SK-N-SH (cell line): ENCODE measurements around the gene EIF2S2.

Experiments used
- CHD2 ChIP-seq: fragments of 150-350 bp; IDR thresholded peaks from 2 replicates; pipeline ENCODE4 v1.6.1; 2018; ENCODE audit warnings: low read length; ENCODE audit not compliant: partially characterized antibody
- FOXJ3 ChIP-seq: sonication (generic); formaldehyde crosslinking; IDR thresholded peaks from 2 replicates; pipeline ENCODE4 v1.5.1; 2020; ENCODE audit warnings: mild to moderate bottlenecking, missing genetic modification reagents
- POLR2AphosphoS5 ChIP-seq: IDR thresholded peaks from 2 replicates; pipeline ENCODE4 v1.6.1; 2012; ENCODE audit warnings: low read depth, low read length
- RCOR1 ChIP-seq: fragments of 150-350 bp; IDR thresholded peaks from 2 replicates; pipeline ENCODE4 v1.6.1; 2017; ENCODE audit warnings: antibody characterized with exemption, low read length
- TCF12 ChIP-seq: IDR thresholded peaks from 2 replicates; pipeline ENCODE4 v1.4.0; 2012
- TF ChIP-seq, protein P1 (sequence below): IDR thresholded peaks from 2 replicates; pipeline ENCODE4 v1.4.0; 2012; ENCODE audit warnings: low read depth
- TF ChIP-seq, protein P2 (sequence below): fragments of 200-600 bp; sonication (generic); IDR thresholded peaks from 2 replicates; pipeline ENCODE4 v1.6.1; 2017; ENCODE audit warnings: antibody characterized with exemption, mild to moderate bottlenecking, moderate library complexity
- TF ChIP-seq, protein P3 (sequence below): IDR thresholded peaks from 2 replicates; pipeline ENCODE4; 2012
- TF ChIP-seq, protein P4 (sequence below): IDR thresholded peaks from 2 replicates; pipeline ENCODE4 v1.6.1; 2012; ENCODE audit warnings: mild to moderate bottlenecking, low read depth, low read length, moderate library complexity

DNA sequence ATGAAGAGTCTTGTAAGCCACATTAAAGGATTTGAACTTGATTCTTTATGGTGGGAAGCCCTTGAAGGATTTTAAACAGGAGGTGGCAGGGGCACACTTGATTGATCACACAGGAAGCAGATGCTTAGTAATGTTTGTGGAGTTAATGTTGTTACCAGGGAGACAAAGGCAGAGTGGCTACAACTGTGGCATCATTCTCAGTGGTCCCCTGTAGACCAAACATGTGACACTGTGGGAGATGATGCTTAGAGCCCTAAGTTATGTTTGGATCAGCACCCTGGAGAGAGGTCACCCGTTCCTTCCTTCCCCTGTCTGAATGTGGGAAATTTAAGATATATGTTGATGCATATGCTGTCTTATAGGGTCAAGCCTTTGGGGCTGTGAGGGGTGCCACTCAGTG lies 53.2 kb downstream of the EIF2S2 start:
- TF ChIP-seq CHD2, result no peak
- TF ChIP-seq, protein P1, sequence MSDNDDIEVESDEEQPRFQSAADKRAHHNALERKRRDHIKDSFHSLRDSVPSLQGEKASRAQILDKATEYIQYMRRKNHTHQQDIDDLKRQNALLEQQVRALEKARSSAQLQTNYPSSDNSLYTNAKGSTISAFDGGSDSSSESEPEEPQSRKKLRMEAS, result no peak
- TF ChIP-seq, protein P2, sequence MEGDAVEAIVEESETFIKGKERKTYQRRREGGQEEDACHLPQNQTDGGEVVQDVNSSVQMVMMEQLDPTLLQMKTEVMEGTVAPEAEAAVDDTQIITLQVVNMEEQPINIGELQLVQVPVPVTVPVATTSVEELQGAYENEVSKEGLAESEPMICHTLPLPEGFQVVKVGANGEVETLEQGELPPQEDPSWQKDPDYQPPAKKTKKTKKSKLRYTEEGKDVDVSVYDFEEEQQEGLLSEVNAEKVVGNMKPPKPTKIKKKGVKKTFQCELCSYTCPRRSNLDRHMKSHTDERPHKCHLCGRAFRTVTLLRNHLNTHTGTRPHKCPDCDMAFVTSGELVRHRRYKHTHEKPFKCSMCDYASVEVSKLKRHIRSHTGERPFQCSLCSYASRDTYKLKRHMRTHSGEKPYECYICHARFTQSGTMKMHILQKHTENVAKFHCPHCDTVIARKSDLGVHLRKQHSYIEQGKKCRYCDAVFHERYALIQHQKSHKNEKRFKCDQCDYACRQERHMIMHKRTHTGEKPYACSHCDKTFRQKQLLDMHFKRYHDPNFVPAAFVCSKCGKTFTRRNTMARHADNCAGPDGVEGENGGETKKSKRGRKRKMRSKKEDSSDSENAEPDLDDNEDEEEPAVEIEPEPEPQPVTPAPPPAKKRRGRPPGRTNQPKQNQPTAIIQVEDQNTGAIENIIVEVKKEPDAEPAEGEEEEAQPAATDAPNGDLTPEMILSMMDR, result no peak
- TF ChIP-seq, protein P3, sequence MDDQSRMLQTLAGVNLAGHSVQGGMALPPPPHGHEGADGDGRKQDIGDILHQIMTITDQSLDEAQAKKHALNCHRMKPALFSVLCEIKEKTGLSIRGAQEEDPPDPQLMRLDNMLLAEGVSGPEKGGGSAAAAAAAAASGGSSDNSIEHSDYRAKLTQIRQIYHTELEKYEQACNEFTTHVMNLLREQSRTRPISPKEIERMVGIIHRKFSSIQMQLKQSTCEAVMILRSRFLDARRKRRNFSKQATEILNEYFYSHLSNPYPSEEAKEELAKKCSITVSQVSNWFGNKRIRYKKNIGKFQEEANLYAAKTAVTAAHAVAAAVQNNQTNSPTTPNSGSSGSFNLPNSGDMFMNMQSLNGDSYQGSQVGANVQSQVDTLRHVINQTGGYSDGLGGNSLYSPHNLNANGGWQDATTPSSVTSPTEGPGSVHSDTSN, result no peak
- TF ChIP-seq, protein P4, sequence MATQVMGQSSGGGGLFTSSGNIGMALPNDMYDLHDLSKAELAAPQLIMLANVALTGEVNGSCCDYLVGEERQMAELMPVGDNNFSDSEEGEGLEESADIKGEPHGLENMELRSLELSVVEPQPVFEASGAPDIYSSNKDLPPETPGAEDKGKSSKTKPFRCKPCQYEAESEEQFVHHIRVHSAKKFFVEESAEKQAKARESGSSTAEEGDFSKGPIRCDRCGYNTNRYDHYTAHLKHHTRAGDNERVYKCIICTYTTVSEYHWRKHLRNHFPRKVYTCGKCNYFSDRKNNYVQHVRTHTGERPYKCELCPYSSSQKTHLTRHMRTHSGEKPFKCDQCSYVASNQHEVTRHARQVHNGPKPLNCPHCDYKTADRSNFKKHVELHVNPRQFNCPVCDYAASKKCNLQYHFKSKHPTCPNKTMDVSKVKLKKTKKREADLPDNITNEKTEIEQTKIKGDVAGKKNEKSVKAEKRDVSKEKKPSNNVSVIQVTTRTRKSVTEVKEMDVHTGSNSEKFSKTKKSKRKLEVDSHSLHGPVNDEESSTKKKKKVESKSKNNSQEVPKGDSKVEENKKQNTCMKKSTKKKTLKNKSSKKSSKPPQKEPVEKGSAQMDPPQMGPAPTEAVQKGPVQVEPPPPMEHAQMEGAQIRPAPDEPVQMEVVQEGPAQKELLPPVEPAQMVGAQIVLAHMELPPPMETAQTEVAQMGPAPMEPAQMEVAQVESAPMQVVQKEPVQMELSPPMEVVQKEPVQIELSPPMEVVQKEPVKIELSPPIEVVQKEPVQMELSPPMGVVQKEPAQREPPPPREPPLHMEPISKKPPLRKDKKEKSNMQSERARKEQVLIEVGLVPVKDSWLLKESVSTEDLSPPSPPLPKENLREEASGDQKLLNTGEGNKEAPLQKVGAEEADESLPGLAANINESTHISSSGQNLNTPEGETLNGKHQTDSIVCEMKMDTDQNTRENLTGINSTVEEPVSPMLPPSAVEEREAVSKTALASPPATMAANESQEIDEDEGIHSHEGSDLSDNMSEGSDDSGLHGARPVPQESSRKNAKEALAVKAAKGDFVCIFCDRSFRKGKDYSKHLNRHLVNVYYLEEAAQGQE, result peak; percentile 91
- TF ChIP-seq POLR2AphosphoS5, result no peak
- no peak for TF ChIP-seq FOXJ3 (CRISPR knock-in tag)
- no peak for TF ChIP-seq RCOR1
- TF ChIP-seq TCF12, result no peak
